Neural progenitor cell (in vitro differentiated cells): Measurements from ENCODE around the gene MORC2. TPM values are rescaled to one million over a fixed set of nuclear protein-coding genes. Genes with fewer than 3 reads are reported as not detected.

ENCODE experiments used
- DNase-seq: peaks from one replicate; pipeline ENCODE4 v3.0.0-alpha.2; 2016; ENCODE audit warnings: low spot score
- H2AFZ ChIP-seq: fragments of 200-600 bp; sonication (generic); replicated peaks from 2 replicates; pipeline ENCODE4 v1.6.1; 2016; ENCODE audit warnings: antibody characterized with exemption
- H3F3A ChIP-seq: fragments of 200-600 bp; sonication (generic); 2 replicates; pipeline ENCODE4 v1.6.1; 2016; ENCODE audit warnings: antibody characterized with exemption, low read depth
- H3K27ac ChIP-seq: fragments of 200-600 bp; sonication (generic); 2 replicates; pipeline ENCODE4 v1.5.1; 2016; ENCODE audit warnings: mild to moderate bottlenecking
- H3K27me3 ChIP-seq: fragments of 200-600 bp; sonication (generic); 2 replicates; pipeline ENCODE4 v1.6.1; 2016; ENCODE audit warnings: mild to moderate bottlenecking, moderate library complexity
- H3K36me3 ChIP-seq: fragments of 200-600 bp; sonication (generic); 2 replicates; pipeline ENCODE4 v1.5.1; 2016
- H3K4me1 ChIP-seq: fragments of 200-600 bp; sonication (generic); 2 replicates; pipeline ENCODE4 v1.6.1; 2016; ENCODE audit warnings: mixed run types
- H3K4me2 ChIP-seq: fragments of 200-600 bp; sonication (generic); 2 replicates; pipeline ENCODE4 v1.6.1; 2016
- H3K4me3 ChIP-seq: fragments of 200-600 bp; sonication (generic); 2 replicates; pipeline ENCODE4 v1.5.1; 2016
- H3K79me2 ChIP-seq: fragments of 200-600 bp; sonication (generic); 2 replicates; pipeline ENCODE4 v1.6.1; 2016; ENCODE audit warnings: low read depth
- H3K9ac ChIP-seq: fragments of 200-600 bp; sonication (generic); 2 replicates; pipeline ENCODE4 v1.6.1; 2016
- H3K9me3 ChIP-seq: fragments of 200-600 bp; sonication (generic); 2 replicates; pipeline ENCODE4 v1.5.1; 2016; ENCODE audit warnings: low read depth
- H4K20me1 ChIP-seq: fragments of 200-600 bp; sonication (generic); 2 replicates; pipeline ENCODE4 v1.6.1; 2016; ENCODE audit warnings: low read depth
- H3K27ac Mint-ChIP-seq: 3 replicates; pipeline ENCODE4 v1.8.0; 2021; ENCODE audit warnings: mixed read lengths
- H3K27me3 Mint-ChIP-seq: 2 replicates; pipeline ENCODE4 v1.8.0; 2022; ENCODE audit warnings: low read depth, mild to moderate bottlenecking, inconsistent platforms, moderate library complexity, mixed read lengths; ENCODE audit not compliant: insufficient read depth
- H3K36me3 Mint-ChIP-seq: 3 replicates; pipeline ENCODE4 v1.8.0; 2021; ENCODE audit warnings: mixed read lengths
- H3K4me1 Mint-ChIP-seq: 3 replicates; pipeline ENCODE4 v1.8.0; 2021; ENCODE audit warnings: mixed read lengths
- H3K4me3 Mint-ChIP-seq: 3 replicates; pipeline ENCODE4 v1.8.0; 2021; ENCODE audit warnings: mild to moderate bottlenecking, moderate library complexity, mixed read lengths
- H3K9me3 Mint-ChIP-seq: 3 replicates; pipeline ENCODE4 v1.8.0; 2020; ENCODE audit warnings: mixed read lengths
- CTCF ChIP-seq: fragments of 200-600 bp; sonication (generic); IDR thresholded peaks from 2 replicates; pipeline ENCODE4 v1.5.1; 2017; ENCODE audit warnings: antibody characterized with exemption, mild to moderate bottlenecking
- EZH2 ChIP-seq: fragments of 200-600 bp; sonication (generic); IDR thresholded peaks from 2 replicates; pipeline ENCODE4 v1.6.1; 2017; ENCODE audit warnings: antibody characterized with exemption, mild to moderate bottlenecking, moderate library complexity
- EZH2phosphoT487 ChIP-seq: fragments of 200-600 bp; sonication (generic); IDR thresholded peaks from 2 replicates; pipeline ENCODE4 v1.6.1; 2017; ENCODE audit warnings: antibody characterized with exemption
- total RNA-seq: library from RNA; depleted of rRNA; stranded (reverse); fragments of >200 nt; gene quantifications from 2 replicates; pipeline ENCODE4 v1.2.3, GENCODE V29; 2015; ENCODE audit warnings: low replicate concordance

MORC2 gene
- total RNA-seq, 1 donor from 2014 or later = 29.8 TPM

- no peak overlapping the region for H3K4me3 Mint-ChIP-seq
- peaks cover 2% of the 10 kb centered on the region for H4K20me1 ChIP-seq
- H3K79me2 ChIP-seq = no peaks in the 10 kb centered on the region
- no peak overlapping the region for H3K4me3 ChIP-seq
- no peaks in the 10 kb centered on the region for H3K27me3 ChIP-seq
- no peaks in the 10 kb centered on the region for H3K4me1 Mint-ChIP-seq
- H3K4me2 ChIP-seq = no peak overlapping the region
- no peak overlapping the region for H2AFZ ChIP-seq
- H3K27me3 Mint-ChIP-seq = no peaks in the 10 kb centered on the region
- no peak for TF ChIP-seq EZH2phosphoT487
- no peak for TF ChIP-seq CTCF
- TF ChIP-seq EZH2 = no peak
- no peak overlapping the region for H3K9ac ChIP-seq
- H3K27ac Mint-ChIP-seq = no peak overlapping the region
- peaks cover 56% of the 10 kb centered on the region for H3K36me3 Mint-ChIP-seq
- no peaks in the 10 kb centered on the region for H3K4me1 ChIP-seq
- H3K9me3 ChIP-seq = no peaks in the 10 kb centered on the region
- no peaks in the 10 kb centered on the region for H3F3A ChIP-seq
- no peak overlapping the region for H3K27ac ChIP-seq
- peaks cover 14% of the 10 kb centered on the region for H3K36me3 ChIP-seq
- no peaks in the 10 kb centered on the region for H3K9me3 Mint-ChIP-seq
- no peak for DNase-seq
Measured at GRCh38 chr22:30933457-30933856, 35.1 kb downstream of the MORC2 start.

GRCh38 chr22:30932661-30933060 is 35.9 kb downstream of the MORC2 start:
- no peak overlapping the region for H2AFZ ChIP-seq
- H3K27ac ChIP-seq = no peak overlapping the region
- H3K79me2 ChIP-seq = no peaks in the 10 kb centered on the region
- no peak for TF ChIP-seq CTCF
- H3K36me3 ChIP-seq = peaks cover 10% of the 10 kb centered on the region
- DNase-seq = no peak
- no peak overlapping the region for H3K4me2 ChIP-seq
- Mint-ChIP-seq H3K36me3 (peaks cover 58% of the 10 kb centered on the region), H3K9me3 (no peaks in the 10 kb centered on the region), H3K4me1 (no peaks in the 10 kb centered on the region), H3K27me3 (no peaks in the 10 kb centered on the region), H3K27ac (no peak overlapping the region), H3K4me3 (no peak overlapping the region)
- H3K9me3 ChIP-seq = no peaks in the 10 kb centered on the region
- no peaks in the 10 kb centered on the region for H3F3A ChIP-seq
- no peak overlapping the region for H3K4me3 ChIP-seq
- H3K27me3 ChIP-seq = no peaks in the 10 kb centered on the region
- H3K4me1 ChIP-seq = no peaks in the 10 kb centered on the region
- H4K20me1 ChIP-seq = peaks cover 2% of the 10 kb centered on the region
- no peak overlapping the region for H3K9ac ChIP-seq

- Mint-ChIP-seq H3K4me3 (no peak overlapping the region), H3K4me1 (no peaks in the 10 kb centered on the region), H3K36me3 (peaks cover 61% of the 10 kb centered on the region), H3K9me3 (no peaks in the 10 kb centered on the region), H3K27me3 (peaks cover 2% of the 10 kb centered on the region), H3K27ac (no peak overlapping the region)
- H2AFZ ChIP-seq = no peak overlapping the region
- H3K4me3 ChIP-seq = no peak overlapping the region
- no peak overlapping the region for H3K4me2 ChIP-seq
- peaks cover 2% of the 10 kb centered on the region for H4K20me1 ChIP-seq
- H3K36me3 ChIP-seq = peaks cover 10% of the 10 kb centered on the region
- H3F3A ChIP-seq = no peaks in the 10 kb centered on the region
- no peaks in the 10 kb centered on the region for H3K27me3 ChIP-seq
- no peak overlapping the region for H3K9ac ChIP-seq
- no peaks in the 10 kb centered on the region for H3K79me2 ChIP-seq
- DNase-seq = no peak
- no peaks in the 10 kb centered on the region for H3K9me3 ChIP-seq
- TF ChIP-seq EZH2phosphoT487 (no peak), CTCF (no peak), EZH2 (no peak)
- H3K27ac ChIP-seq = no peak overlapping the region
- no peaks in the 10 kb centered on the region for H3K4me1 ChIP-seq
Measured at GRCh38 chr22:30931541-30932300, 36.9 kb downstream of the MORC2 start.
